ENCODE data around the gene KLHDC10. TPM values are rescaled to one million over a fixed set of nuclear protein-coding genes. Genes with fewer than 3 reads are reported as not detected.

The KLHDC10 gene
- polyA plus RNA-seq, 1 donor from 2014 or later: 59.1 TPM

GRCh38 chr7:130040576-130040975, 29.8 kb upstream of the KLHDC10 start:
- Histone ChIP-seq H3K36me3 (ENCODE audit: insufficient read depth, low read length) (peaks cover 8% of the 10 kb centered on the region), H2AFZ (ENCODE audit: low read depth, low read length) (no peak overlapping the region), H3K4me3 (ENCODE audit: low read length) (no peak overlapping the region), H3K79me2 (replicated peaks; ENCODE audit: insufficient read depth, low read length) (no peaks in the 10 kb centered on the region), H4K20me1 (ENCODE audit: insufficient read depth) (no peaks in the 10 kb centered on the region), H3K9me2 (ENCODE audit: insufficient read depth, low read length) (no peaks in the 10 kb centered on the region), H3K27me3 (ENCODE audit: insufficient read depth, low read depth, low read length) (no peaks in the 10 kb centered on the region), H3K9ac (ENCODE audit: low read length) (no peak overlapping the region), H3K4me2 (ENCODE audit: low read length) (no peak overlapping the region), H3K27ac (ENCODE audit: low read length) (no peak overlapping the region), H3K9me3 (ENCODE audit: low read length) (no peaks in the 10 kb centered on the region), H3F3A (ENCODE audit: insufficient read depth, low read length, poor library complexity, severe bottlenecking) (no peaks in the 10 kb centered on the region)
- TF ChIP-seq EZH2 (IDR thresholded peaks at IDR 0.05; ENCODE audit: borderline replicate concordance, insufficient read depth, low read length, poor library complexity, severe bottlenecking) (no peak), MXI1 (conservative IDR thresholded peaks at IDR 0.05; ENCODE audit: poor library complexity, severe bottlenecking) (no peak), RAD21 (conservative IDR thresholded peaks at IDR 0.05) (no peak), SMC3 (conservative IDR thresholded peaks at IDR 0.05; ENCODE audit: poor library complexity) (no peak), POLR2AphosphoS5 (IDR thresholded peaks at IDR 0.05) (no peak), REST (IDR thresholded peaks at IDR 0.05; ENCODE audit: borderline replicate concordance) (no peak), TAF1 (IDR thresholded peaks at IDR 0.05; ENCODE audit: low read depth) (no peak), EP300 (conservative IDR thresholded peaks at IDR 0.05; ENCODE audit: poor library complexity, severe bottlenecking) (no peak), CTCF (IDR thresholded peaks at IDR 0.05; ENCODE audit: poor library complexity, severe bottlenecking) (no peak)

GRCh38 chr7:130047831-130048230, 22.5 kb upstream of the KLHDC10 start:
- no peak for TF ChIP-seq TAF1 (IDR thresholded peaks at IDR 0.05; ENCODE audit: low read depth)
- no peak for TF ChIP-seq SMC3 (conservative IDR thresholded peaks at IDR 0.05; ENCODE audit: poor library complexity)
- TF ChIP-seq REST (IDR thresholded peaks at IDR 0.05; ENCODE audit: borderline replicate concordance): no peak
- TF ChIP-seq CTCF (IDR thresholded peaks at IDR 0.05; ENCODE audit: poor library complexity, severe bottlenecking): no peak
- TF ChIP-seq POLR2AphosphoS5 (IDR thresholded peaks at IDR 0.05): no peak
- TF ChIP-seq EP300 (conservative IDR thresholded peaks at IDR 0.05; ENCODE audit: poor library complexity, severe bottlenecking): no peak
- TF ChIP-seq EZH2 (IDR thresholded peaks at IDR 0.05; ENCODE audit: borderline replicate concordance, insufficient read depth, low read length, poor library complexity, severe bottlenecking): no peak
- no peak for TF ChIP-seq MXI1 (conservative IDR thresholded peaks at IDR 0.05; ENCODE audit: poor library complexity, severe bottlenecking)
- TF ChIP-seq RAD21 (conservative IDR thresholded peaks at IDR 0.05): no peak
- Histone ChIP-seq H3F3A (ENCODE audit: insufficient read depth, low read length, poor library complexity, severe bottlenecking) (no peaks in the 10 kb centered on the region), H3K36me3 (ENCODE audit: insufficient read depth, low read length) (peaks cover 8% of the 10 kb centered on the region), H3K9me2 (ENCODE audit: insufficient read depth, low read length) (no peaks in the 10 kb centered on the region), H3K9ac (ENCODE audit: low read length) (no peak overlapping the region), H3K27ac (ENCODE audit: low read length) (no peak overlapping the region), H3K4me2 (ENCODE audit: low read length) (no peak overlapping the region), H3K79me2 (replicated peaks; ENCODE audit: insufficient read depth, low read length) (peaks cover 13% of the 10 kb centered on the region), H4K20me1 (ENCODE audit: insufficient read depth) (no peaks in the 10 kb centered on the region), H3K27me3 (ENCODE audit: insufficient read depth, low read depth, low read length) (no peaks in the 10 kb centered on the region), H3K9me3 (ENCODE audit: low read length) (no peaks in the 10 kb centered on the region), H2AFZ (ENCODE audit: low read depth, low read length) (no peak overlapping the region), H3K4me3 (ENCODE audit: low read length) (no peak overlapping the region)
